Endothelial cell of umbilical vein (primary cell): ENCODE measurements around the gene MLANA. TPM values are rescaled to one million over a fixed set of nuclear protein-coding genes. Genes with fewer than 3 reads are reported as not detected.

Source experiments
- BruUV-seq: library from RNA; stranded (reverse); fragments of 400-500 nt; replicated peaks from 2 replicates; lab custom pipeline; 2021; lab: Mats Ljungman, UMichigan
- CTCF ChIA-PET: fragments of 300-600, 350-600 bp; sonication (Branson Sonifier 250); formaldehyde crosslinking; loops from one replicate; lab custom pipeline; 2021; ENCODE audit warnings: antibody characterized with exemption, inconsistent platforms; lab: Charles Lee
- POLR2A ChIA-PET: fragments of 300-600, 350-600 bp; sonication (Branson Sonifier 250); formaldehyde crosslinking; loops from one replicate; lab custom pipeline; 2021; ENCODE audit warnings: antibody characterized with exemption, inconsistent platforms; lab: Charles Lee
- DNase-seq: peaks from one replicate; pipeline ENCODE4 v3.0.0-alpha.2; 2011; ENCODE audit warnings: low read depth, low spot score
- FAIRE-seq: peaks from 2 replicates; lab custom pipeline; 2011; peaks lifted over from hg19 to GRCh38; lab: Jason Lieb, UNC
- H2AFZ ChIP-seq: 2 replicates; pipeline ENCODE4 v1.6.0; 2012; ENCODE audit warnings: low read depth, low read length, control low read depth, inconsistent platforms
- H3K27ac ChIP-seq: 2 replicates; pipeline ENCODE4 v1.5.1; 2011; ENCODE audit warnings: low read depth, mild to moderate bottlenecking, control low read depth, low read length, moderate library complexity; ENCODE audit not compliant: insufficient read depth
- H3K27me3 ChIP-seq, 2 experiments: 2 replicates each; pipeline versions ENCODE4 v1.6.0 to v1.6.1; 2011; ENCODE audit warnings: low read length in 2 of 2, mixed read lengths in 1 of 2; ENCODE audit not compliant: control insufficient read depth in 2 of 2, insufficient read depth in 2 of 2
- H3K36me3 ChIP-seq, 2 experiments: 2 replicates in 1 of 2; 3 replicates in 1 of 2; pipeline ENCODE4 v1.5.1; 2011; ENCODE audit warnings: low read length in 2 of 2, mild to moderate bottlenecking in 1 of 2, moderate library complexity in 1 of 2; ENCODE audit not compliant: control insufficient read depth in 2 of 2, insufficient read depth in 2 of 2; ENCODE audit errors: extremely low read depth in 1 of 2
- H3K4me1 ChIP-seq: 3 replicates; pipeline ENCODE4 v1.5.1; 2011; ENCODE audit warnings: mild to moderate bottlenecking, low read length; ENCODE audit not compliant: control insufficient read depth, insufficient read depth; ENCODE audit errors: extremely low read depth
- H3K4me2 ChIP-seq: 2 replicates; pipeline ENCODE4 v1.6.1; 2011; ENCODE audit warnings: low read length, control low read depth, mixed read lengths; ENCODE audit not compliant: insufficient read depth
- H3K4me3 ChIP-seq, 3 experiments: fragments of 200-600 bp in 1 of 3; sonication (generic), shearing (Covaris generic) in 1 of 3; replicated peaks in 1 of 3; 2 replicates each; pipeline ENCODE4 v1.5.1; 2011 to 2016; ENCODE audit warnings: control low read depth in 3 of 3, low read length in 3 of 3, mild to moderate bottlenecking in 2 of 3, inconsistent platforms in 1 of 3, low read depth in 1 of 3, moderate library complexity in 1 of 3; ENCODE audit not compliant: insufficient read depth in 1 of 3
- H3K79me2 ChIP-seq: 2 replicates; pipeline ENCODE4 v1.6.0; 2012; ENCODE audit warnings: low read length, inconsistent platforms; ENCODE audit not compliant: control insufficient read depth, insufficient read depth
- H3K9ac ChIP-seq: replicated peaks from 2 replicates; pipeline ENCODE3; 2011; ENCODE audit warnings: low read length, control low read depth; ENCODE audit not compliant: insufficient read depth; ENCODE audit errors: extremely low read depth
- H3K9me1 ChIP-seq: replicated peaks from 3 replicates; pipeline ENCODE4 v1.6.0; 2011; ENCODE audit warnings: mild to moderate bottlenecking, low read length; ENCODE audit not compliant: control insufficient read depth, insufficient read depth; ENCODE audit errors: extremely low read depth
- H3K9me3 ChIP-seq: replicated peaks from 2 replicates; pipeline ENCODE4 v1.5.1; 2012; ENCODE audit warnings: low read length, inconsistent platforms; ENCODE audit not compliant: control insufficient read depth, insufficient read depth
- H4K20me1 ChIP-seq: replicated peaks from 2 replicates; pipeline ENCODE3; 2011; ENCODE audit warnings: mild to moderate bottlenecking, low read length; ENCODE audit not compliant: control insufficient read depth, insufficient read depth; ENCODE audit errors: extremely low read depth
- CTCF ChIP-seq, 2 donors: IDR thresholded peaks; 1 replicate in 1 of 2; 2 replicates in 1 of 2; pipeline ENCODE4 v1.5.1; 2011; ENCODE audit warnings: low read length in 2 of 2, mild to moderate bottlenecking in 2 of 2, moderate library complexity in 2 of 2, control low read depth in 1 of 2, inconsistent platforms in 1 of 2, low read depth in 1 of 2; ENCODE audit not compliant: insufficient read depth in 1 of 2; ENCODE audit errors: extremely low read depth in 1 of 2
- EZH2 ChIP-seq: IDR thresholded peaks from 2 replicates; pipeline ENCODE4 v1.6.1; 2012; ENCODE audit warnings: borderline replicate concordance, low read depth, mild to moderate bottlenecking, moderate library complexity, low read length, inconsistent platforms; ENCODE audit not compliant: severe bottlenecking
- FOS ChIP-seq: IDR thresholded peaks from 2 replicates; pipeline ENCODE4 v1.6.1; 2011; ENCODE audit warnings: mild to moderate bottlenecking, low read length, moderate library complexity, borderline replicate concordance; ENCODE audit not compliant: insufficient read depth
- GATA2 ChIP-seq: IDR thresholded peaks from 2 replicates; pipeline ENCODE4 v1.7.0; 2011; ENCODE audit warnings: low read depth, mild to moderate bottlenecking, moderate library complexity, mixed read lengths, low read length; ENCODE audit not compliant: insufficient read length, insufficient read depth
- JUN ChIP-seq: IDR thresholded peaks from 2 replicates; pipeline ENCODE4 v1.6.1; 2011; ENCODE audit warnings: borderline replicate concordance, low read depth; ENCODE audit not compliant: insufficient read length, insufficient read depth
- MAX ChIP-seq: IDR thresholded peaks from 2 replicates; pipeline ENCODE4 v1.6.1; 2011; ENCODE audit not compliant: insufficient read depth, insufficient read length
- MYC ChIP-seq: IDR thresholded peaks from one replicate; pipeline ENCODE4 v1.6.1; 2011; ENCODE audit warnings: mild to moderate bottlenecking, low read depth, low read length
- POLR2A ChIP-seq: IDR thresholded peaks from 2 replicates; pipeline ENCODE4 v1.6.1; 2012; ENCODE audit warnings: low read depth, mild to moderate bottlenecking, control low read depth, low read length
- POLR2AphosphoS5 ChIP-seq: IDR thresholded peaks from 2 replicates; pipeline ENCODE4 v1.6.1; 2012; ENCODE audit warnings: low read depth, mild to moderate bottlenecking, control low read depth, low read length, moderate library complexity; ENCODE audit not compliant: insufficient read depth
- dilution Hi-C: fragments of 300-500 bp; cut with MboI; formaldehyde crosslinking; loops from one replicate; pipeline ENCODE4 v1.15.0; 2019; ENCODE audit warnings: low sequenced_read_pairs; ENCODE audit not compliant: extremely low pct_ligation_motif_present
- intact Hi-C: fragments of 100-400 bp; cut with micrococcal nuclease; formaldehyde crosslinking; loops from one replicate; pipeline ENCODE4 v1.10.0; 2022
- polyA plus RNA-seq, 4 experiments: library from polyadenylated mRNA; depleted of rRNA in 3 of 4; stranded (reverse) in 3 of 4; unstranded in 1 of 4; fragments of >200 nt; gene quantifications; 2 replicates each; pipeline versions ENCODE4 v1.2.1 to v1.2.3, GENCODE V29; 2011 to 2012; ENCODE audit warnings: missing spikeins in 1 of 4
- total RNA-seq: library from RNA; stranded (reverse); gene quantifications from 2 replicates; pipeline ENCODE4 v1.2.3, GENCODE V29; 2021

The MLANA gene
- total and polyA plus RNA-seq, 2 donors (not counting 3 experiments of a cell fraction or from before 2014, with no cell fraction given): not detected

- ChIA-PET CTCF (interaction anchor here (1.5 to 1.6 kb wide), 2 partner anchors 10 to 43 kb away, joined by 7 read pairs; partner anchors contain the start of gene ERMP1), POLR2A (no interaction called here)
- FAIRE-seq (no peak), DNase-seq (no peak)
- no peak for TF ChIP-seq MYC
- TF ChIP-seq CTCF (IDR thresholded peaks at IDR 0.05; ENCODE audit: extremely low read depth in 1 of 2, insufficient read depth in 1 of 2, low read depth in 1 of 2, low read length in 2 of 2): no peak
- TF ChIP-seq JUN: no peak
- TF ChIP-seq POLR2A: no peak
- TF ChIP-seq GATA2: no peak
- TF ChIP-seq FOS: no peak
- TF ChIP-seq POLR2AphosphoS5: no peak
- TF ChIP-seq MAX: no peak
- TF ChIP-seq EZH2: no peak
- Histone ChIP-seq H3K4me1 (peaks cover 4% of the 10 kb centered on the region), H3K9me3 (no peaks in the 10 kb centered on the region), H2AFZ (no peak overlapping the region), H3K27me3 (no peaks in the 10 kb centered on the region), H3K4me3 (no peak overlapping the region), H3K27ac (no peak overlapping the region), H3K79me2 (no peaks in the 10 kb centered on the region), H3K9ac (no peak overlapping the region), H4K20me1 (no peaks in the 10 kb centered on the region), H3K9me1 (no peaks in the 10 kb centered on the region), H3K36me3 (no peaks in the 10 kb centered on the region), H3K4me2 (no peak overlapping the region)
- no TSS peak for BruUV-seq
- intact Hi-C loops (no loop called here), dilution Hi-C loops (no loop called here)
Observed at GRCh38 chr9:5876026-5876425, 14.7 kb upstream of the MLANA start.
